ENCODE measurements around the gene YIPF4.

GRCh38 chr2:32237996-32238395 is 39.7 kb upstream of the YIPF4 start:
- TF ChIP-seq POLR2A (IDR thresholded peaks at IDR 0.05; ENCODE audit: low read length) (no peak), MAFK (IDR thresholded peaks at IDR 0.05; ENCODE audit: partially characterized antibody) (no peak), CTCF (IDR thresholded peaks at IDR 0.05) (no peak), HOXB13 (CRISPR knock-in tag; IDR thresholded peaks at IDR 0.05; ENCODE audit: low read depth) (no peak), HDAC2 (IDR thresholded peaks at IDR 0.05) (no peak), CBX8 (IDR thresholded peaks at IDR 0.05) (no peak)
- TF ChIP-seq, protein P1, sequence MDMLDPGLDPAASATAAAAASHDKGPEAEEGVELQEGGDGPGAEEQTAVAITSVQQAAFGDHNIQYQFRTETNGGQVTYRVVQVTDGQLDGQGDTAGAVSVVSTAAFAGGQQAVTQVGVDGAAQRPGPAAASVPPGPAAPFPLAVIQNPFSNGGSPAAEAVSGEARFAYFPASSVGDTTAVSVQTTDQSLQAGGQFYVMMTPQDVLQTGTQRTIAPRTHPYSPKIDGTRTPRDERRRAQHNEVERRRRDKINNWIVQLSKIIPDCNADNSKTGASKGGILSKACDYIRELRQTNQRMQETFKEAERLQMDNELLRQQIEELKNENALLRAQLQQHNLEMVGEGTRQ (IDR thresholded peaks at IDR 0.05) = no peak
- TF ChIP-seq, protein P2, sequence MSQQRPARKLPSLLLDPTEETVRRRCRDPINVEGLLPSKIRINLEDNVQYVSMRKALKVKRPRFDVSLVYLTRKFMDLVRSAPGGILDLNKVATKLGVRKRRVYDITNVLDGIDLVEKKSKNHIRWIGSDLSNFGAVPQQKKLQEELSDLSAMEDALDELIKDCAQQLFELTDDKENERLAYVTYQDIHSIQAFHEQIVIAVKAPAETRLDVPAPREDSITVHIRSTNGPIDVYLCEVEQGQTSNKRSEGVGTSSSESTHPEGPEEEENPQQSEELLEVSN (IDR thresholded peaks at IDR 0.05; ENCODE audit: borderline replicate concordance, low read depth) = no peak
